ENCODE results near the gene PPM1H. TPM values are rescaled to one million over a fixed set of nuclear protein-coding genes. Genes with fewer than 3 reads are reported as not detected.
A peak's percentile ranks its signal among the peaks of the same experiment; 100 is the strongest.

The PPM1H gene
- total RNA-seq, 6 experiments from 2014 or later: 7.0 to 20.9 (median 8.4) TPM

DNA sequence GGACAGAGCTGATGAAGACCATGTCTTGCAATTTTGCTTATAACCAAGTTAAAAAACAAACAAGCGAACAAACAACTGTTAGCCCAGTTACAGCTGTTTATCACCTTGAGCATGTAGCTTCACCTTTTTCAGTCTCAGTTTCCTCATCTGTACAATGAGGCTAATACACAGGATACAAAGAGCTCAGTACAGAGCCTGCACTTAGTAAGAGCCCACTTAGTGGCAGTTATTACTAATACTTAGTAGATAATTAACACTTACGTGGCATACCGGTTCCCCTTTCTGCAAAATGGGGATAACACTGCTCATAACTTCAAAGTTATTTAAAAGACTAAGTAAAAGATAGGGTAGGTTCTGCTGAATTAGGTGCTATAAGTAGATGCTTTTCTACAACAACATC is 240.3 kb downstream of the PPM1H start:
- DNase-seq: no peak
- peaks cover 76% of the 10 kb centered on the region for H3K4me1 Mint-ChIP-seq (ENCODE audit: low read depth)
- no peaks in the 10 kb centered on the region; the same call in 1 of the 2 replicates for H3K27me3 Mint-ChIP-seq (ENCODE audit: insufficient read depth)
- no peak overlapping the region for H3K4me3 Mint-ChIP-seq
- no peaks in the 10 kb centered on the region for H3K9me3 Mint-ChIP-seq
- H3K36me3 Mint-ChIP-seq (ENCODE audit: low read depth): peaks cover 7% of the 10 kb centered on the region; the same call in 1 of the 2 replicates
- TF ChIP-seq, protein P1, sequence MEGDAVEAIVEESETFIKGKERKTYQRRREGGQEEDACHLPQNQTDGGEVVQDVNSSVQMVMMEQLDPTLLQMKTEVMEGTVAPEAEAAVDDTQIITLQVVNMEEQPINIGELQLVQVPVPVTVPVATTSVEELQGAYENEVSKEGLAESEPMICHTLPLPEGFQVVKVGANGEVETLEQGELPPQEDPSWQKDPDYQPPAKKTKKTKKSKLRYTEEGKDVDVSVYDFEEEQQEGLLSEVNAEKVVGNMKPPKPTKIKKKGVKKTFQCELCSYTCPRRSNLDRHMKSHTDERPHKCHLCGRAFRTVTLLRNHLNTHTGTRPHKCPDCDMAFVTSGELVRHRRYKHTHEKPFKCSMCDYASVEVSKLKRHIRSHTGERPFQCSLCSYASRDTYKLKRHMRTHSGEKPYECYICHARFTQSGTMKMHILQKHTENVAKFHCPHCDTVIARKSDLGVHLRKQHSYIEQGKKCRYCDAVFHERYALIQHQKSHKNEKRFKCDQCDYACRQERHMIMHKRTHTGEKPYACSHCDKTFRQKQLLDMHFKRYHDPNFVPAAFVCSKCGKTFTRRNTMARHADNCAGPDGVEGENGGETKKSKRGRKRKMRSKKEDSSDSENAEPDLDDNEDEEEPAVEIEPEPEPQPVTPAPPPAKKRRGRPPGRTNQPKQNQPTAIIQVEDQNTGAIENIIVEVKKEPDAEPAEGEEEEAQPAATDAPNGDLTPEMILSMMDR (IDR thresholded peaks at IDR 0.05): no peak
- H3K27ac Mint-ChIP-seq: no peak overlapping the region

DNA sequence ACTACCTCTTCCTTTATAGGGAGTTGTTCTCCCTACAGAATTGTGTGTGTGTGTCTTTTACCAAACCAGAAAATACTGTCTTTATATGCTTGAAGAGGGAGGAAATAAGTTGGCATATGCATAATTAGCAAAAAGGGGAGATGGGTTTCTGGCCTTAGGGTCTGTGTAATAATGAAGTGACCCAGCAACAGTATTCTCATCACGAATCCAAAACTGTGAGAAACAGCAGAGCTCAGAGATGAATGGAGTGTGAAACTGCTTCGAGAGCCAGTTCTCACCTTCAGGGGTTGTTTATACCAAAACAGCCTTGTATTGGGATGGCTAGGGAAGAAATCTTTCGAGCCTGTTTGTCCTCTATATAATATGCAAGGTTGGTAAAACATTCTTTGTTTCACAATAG is 240.8 kb downstream of the PPM1H start:
- Mint-ChIP-seq H3K4me3 (no peak overlapping the region), H3K27ac (peak overlapping the region; percentile 70; the same call in 1 of the 2 replicates), H3K27me3 (ENCODE audit: insufficient read depth) (no peaks in the 10 kb centered on the region; the same call in 1 of the 2 replicates), H3K9me3 (no peaks in the 10 kb centered on the region), H3K4me1 (ENCODE audit: low read depth) (peaks cover 80% of the 10 kb centered on the region), H3K36me3 (ENCODE audit: low read depth) (peaks cover 12% of the 10 kb centered on the region; the same call in 1 of the 2 replicates)
- no peak for DNase-seq
- TF ChIP-seq, protein P1 (IDR thresholded peaks at IDR 0.05): no peak

DNA sequence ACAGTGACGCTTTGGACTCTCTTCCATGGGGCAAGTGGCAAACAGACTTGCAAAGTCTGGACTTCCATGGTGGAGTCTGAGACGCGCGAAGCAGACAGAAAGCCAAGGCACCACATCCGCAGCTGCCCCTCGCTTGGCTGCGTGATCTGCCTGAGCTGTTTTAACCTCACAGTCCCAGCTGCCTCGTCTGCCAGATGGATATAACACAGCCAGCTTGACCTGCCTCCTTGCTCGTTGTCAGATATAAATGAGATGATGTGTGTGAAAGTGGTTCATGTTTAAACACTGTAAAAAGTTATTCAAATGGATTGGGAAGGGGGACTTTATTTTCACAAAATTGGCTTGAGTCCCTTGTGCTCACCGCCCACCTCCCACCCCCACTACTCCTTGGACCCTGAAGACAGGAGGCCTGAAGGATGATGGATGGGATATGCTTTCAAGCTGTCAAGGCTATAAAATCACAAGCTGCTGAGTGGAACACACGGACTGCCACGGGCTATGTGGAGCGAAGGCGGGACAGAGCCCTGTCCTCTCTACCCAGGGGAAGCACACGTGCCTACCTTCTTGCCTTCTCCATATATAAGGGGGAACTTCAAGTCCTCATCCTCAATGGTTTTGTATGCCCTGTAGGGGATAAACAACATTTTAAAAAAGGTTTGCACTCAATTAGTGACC is 241.4 kb downstream of the PPM1H start:
- H3K27ac Mint-ChIP-seq: peak overlapping the region; percentile 70
- TF ChIP-seq, protein P1 (IDR thresholded peaks at IDR 0.05): no peak
- peaks cover 16% of the 10 kb centered on the region; the same call in 1 of the 2 replicates for H3K36me3 Mint-ChIP-seq (ENCODE audit: low read depth)
- H3K4me1 Mint-ChIP-seq (ENCODE audit: low read depth): peaks cover 80% of the 10 kb centered on the region
- H3K9me3 Mint-ChIP-seq: no peaks in the 10 kb centered on the region
- no peak for DNase-seq
- peak overlapping the region; percentile 50 for H3K4me3 Mint-ChIP-seq
- H3K27me3 Mint-ChIP-seq (ENCODE audit: insufficient read depth): no peaks in the 10 kb centered on the region; the same call in 1 of the 2 replicates

DNA sequence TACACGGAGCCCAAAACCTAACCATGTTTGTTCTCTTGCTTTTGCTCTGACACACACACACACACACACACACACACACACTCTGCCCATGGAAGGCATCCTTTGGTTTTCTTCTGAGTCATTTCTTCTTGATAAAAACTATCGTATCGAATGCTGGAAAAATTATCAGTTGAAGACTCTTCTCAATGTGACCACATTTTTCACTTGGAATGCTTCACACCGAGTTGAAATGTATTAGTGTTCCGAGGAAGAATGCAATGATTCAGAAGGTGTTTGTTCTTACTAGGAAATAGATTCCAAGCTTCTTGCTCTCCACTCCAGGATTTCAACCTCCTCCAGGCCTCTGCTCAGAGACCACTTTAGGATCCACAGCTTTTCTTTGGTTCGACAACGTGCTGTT is 242.1 kb downstream of the PPM1H start:
- Mint-ChIP-seq H3K9me3 (no peaks in the 10 kb centered on the region), H3K36me3 (ENCODE audit: low read depth) (peaks cover 16% of the 10 kb centered on the region; the same call in 1 of the 2 replicates), H3K27ac (peak overlapping the region; percentile 70), H3K4me3 (peak overlapping the region; percentile 50), H3K4me1 (ENCODE audit: low read depth) (peaks cover 73% of the 10 kb centered on the region), H3K27me3 (ENCODE audit: insufficient read depth) (no peaks in the 10 kb centered on the region; the same call in 1 of the 2 replicates)
- TF ChIP-seq, protein P1 (IDR thresholded peaks at IDR 0.05): no peak
- DNase-seq: peak; percentile 80

GRCh38 chr12:62691309-62691708 is 243.6 kb downstream of the PPM1H start:
- TF ChIP-seq, protein P1 (IDR thresholded peaks at IDR 0.05): no peak
- H3K27me3 Mint-ChIP-seq (ENCODE audit: insufficient read depth): no peaks in the 10 kb centered on the region; the same call in 1 of the 2 replicates
- H3K36me3 Mint-ChIP-seq (ENCODE audit: low read depth): peaks cover 16% of the 10 kb centered on the region; the same call in 1 of the 2 replicates
- no peak overlapping the region for H3K4me3 Mint-ChIP-seq
- H3K27ac Mint-ChIP-seq: no peak overlapping the region
- H3K9me3 Mint-ChIP-seq: no peaks in the 10 kb centered on the region
- H3K4me1 Mint-ChIP-seq (ENCODE audit: low read depth): peaks cover 68% of the 10 kb centered on the region
- no peak for DNase-seq

All from HFFc6 (cell line).